K562 (cell line): ENCODE results near the gene KCP. TPM values are rescaled to one million over a fixed set of nuclear protein-coding genes. Genes with fewer than 3 reads are reported as not detected.

Experiments used
- BRD9 ChIP-seq: fragments of 450-650 bp; IDR thresholded peaks from 2 replicates; pipeline ENCODE4 v1.6.1; 2018; ENCODE audit warnings: low read depth; ENCODE audit not compliant: partially characterized antibody
- EGR1 ChIP-seq: fragments of 450-650 bp; conservative IDR thresholded peaks from 2 replicates; pipeline ENCODE4 v1.6.1; 2017; ENCODE audit warnings: mild to moderate bottlenecking
- GABPB1 ChIP-seq: sonication (generic); formaldehyde crosslinking; IDR thresholded peaks from 2 replicates; pipeline ENCODE4 v1.8.0; 2022; ENCODE audit warnings: mild to moderate bottlenecking, missing genetic modification reagents
- HCFC1 ChIP-seq: IDR thresholded peaks from 2 replicates; pipeline ENCODE4 v1.6.1; 2012; ENCODE audit warnings: low read depth, low read length, improper control_type of control experiment
- HDGF ChIP-seq: fragments of 450-650 bp; IDR thresholded peaks from 2 replicates; pipeline ENCODE4 v1.6.1; 2016
- IRF2 ChIP-seq: sonication (generic); formaldehyde crosslinking; IDR thresholded peaks from 2 replicates; pipeline ENCODE4 v1.8.1; 2022; ENCODE audit warnings: mild to moderate bottlenecking, missing genetic modification reagents
- MAFK ChIP-seq: IDR thresholded peaks from 2 replicates; pipeline ENCODE4 v1.6.1; 2011; ENCODE audit warnings: low read length, improper control_type of control experiment
- NFIC ChIP-seq: fragments of 450-650 bp; IDR thresholded peaks from 2 replicates; pipeline ENCODE4 v1.6.1; 2017; ENCODE audit warnings: mild to moderate bottlenecking, inconsistent platforms
- NR2C2 ChIP-seq, 2 experiments: fragments of 200-800 bp in 1 of 2; sonication (Bioruptor generic) in 1 of 2; sonication (generic) in 1 of 2; formaldehyde crosslinking in 1 of 2; IDR thresholded peaks; 2 replicates each; pipeline versions ENCODE4 v1.6.1 to v1.8.0; 2016 to 2022; ENCODE audit warnings: mild to moderate bottlenecking in 1 of 2, missing compliant biosample characterization in 1 of 2, missing genetic modification characterization in 1 of 2, missing genetic modification reagents in 1 of 2
- PHF8 ChIP-seq: fragments of 200-600 bp; sonication (generic); IDR thresholded peaks from 2 replicates; pipeline ENCODE4 v1.6.1; 2012; ENCODE audit warnings: mixed run types, mild to moderate bottlenecking, inconsistent platforms, low read length, moderate library complexity, borderline replicate concordance
- SIN3A ChIP-seq, 2 experiments: fragments of 150-350 bp in 1 of 2; IDR thresholded peaks; 2 replicates each; pipeline ENCODE4 v1.6.1; 2011 to 2016; ENCODE audit warnings: borderline replicate concordance in 2 of 2, low read depth in 2 of 2, low read length in 2 of 2, mild to moderate bottlenecking in 2 of 2, moderate library complexity in 2 of 2; ENCODE audit not compliant: control insufficient read depth in 1 of 2
- TGIF2 ChIP-seq: sonication (generic); formaldehyde crosslinking; IDR thresholded peaks from 2 replicates; pipeline ENCODE4 v1.8.1; 2022; ENCODE audit warnings: mild to moderate bottlenecking, missing genetic modification reagents, moderate library complexity
- ZBED1 ChIP-seq: IDR thresholded peaks from 2 replicates; pipeline ENCODE4 v1.6.1; 2014
- ZC3H4 ChIP-seq: sonication (generic); formaldehyde crosslinking; IDR thresholded peaks from 2 replicates; pipeline ENCODE4 v1.9.0; 2021; ENCODE audit warnings: missing genetic modification reagents, borderline replicate concordance
- ZNF146 ChIP-seq: IDR thresholded peaks from one replicate; pipeline ENCODE4 v1.6.1; 2018; ENCODE audit warnings: missing compliant biosample characterization; ENCODE audit not compliant: unreplicated experiment
- ZNF280A ChIP-seq: fragments of 450-650 bp; IDR thresholded peaks from 2 replicates; pipeline ENCODE4 v1.6.1; 2018; ENCODE audit warnings: mild to moderate bottlenecking, low read depth; ENCODE audit not compliant: partially characterized antibody
- ZNF384 ChIP-seq: IDR thresholded peaks from 2 replicates; pipeline ENCODE4 v1.6.1; 2012; ENCODE audit warnings: low read depth, low read length, improper control_type of control experiment
- ZNF444 ChIP-seq: fragments of 250-450 bp; sonication (Bioruptor Pico); IDR thresholded peaks from 2 replicates; pipeline ENCODE4 v1.4.0; 2020; ENCODE audit warnings: mild to moderate bottlenecking, moderate library complexity
- ZNF445 ChIP-seq: fragments of 250-450 bp; sonication (Bioruptor Pico); IDR thresholded peaks from 2 replicates; pipeline ENCODE4 v1.4.0; 2020; ENCODE audit warnings: low read depth, mild to moderate bottlenecking, moderate library complexity
- ZNF740 ChIP-seq, 3 experiments: fragments of 200-800 bp in 1 of 3; sonication (Bioruptor generic) in 1 of 3; sonication (generic) in 1 of 3; formaldehyde crosslinking in 1 of 3; IDR thresholded peaks; 2 replicates each; pipeline versions ENCODE4 v1.6.1 to v1.8.0; 2016 to 2022; ENCODE audit warnings: mild to moderate bottlenecking in 2 of 3, missing compliant biosample characterization in 2 of 3, missing genetic modification characterization in 2 of 3, missing genetic modification reagents in 1 of 3
- polyA plus RNA-seq, 8 experiments: library from polyadenylated mRNA; depleted of rRNA in 4 of 8; stranded (reverse) in 5 of 8; unstranded in 3 of 8; fragments of >200 nt; fragmentation: Nextera tagmentation in 2 of 8; fragmentation: Illumina TruSeq in 1 of 8; extraction: Ambion mirVana in 2 of 8; extraction: Trizol in 1 of 8; gene quantifications; 2 replicates each; pipeline versions ENCODE4 v1.2.1 to v1.2.3, GENCODE V29; 2011 to 2014; ENCODE audit warnings: inconsistent platforms in 1 of 8, missing spikeins in 1 of 8
- total RNA-seq, 7 experiments: library from RNA; depleted of rRNA in 6 of 7; stranded (reverse); fragments of >200 nt in 6 of 7; fragmentation: Illumina TruSeq in 2 of 7; extraction: Trizol in 2 of 7; gene quantifications; 2 replicates each; pipeline versions ENCODE4 v1.2.1 to v1.2.3, GENCODE V29; 2011 to 2021; ENCODE audit warnings: low replicate concordance in 1 of 7
- TF ChIP-seq, protein P1 (sequence below): sonication (generic); formaldehyde crosslinking; IDR thresholded peaks from 2 replicates; pipeline ENCODE4 v1.8.1; 2023; ENCODE audit warnings: mild to moderate bottlenecking, missing genetic modification reagents
- TF ChIP-seq, protein P2 (sequence below): fragments of 450-650 bp; formaldehyde crosslinking; IDR thresholded peaks from 2 replicates; pipeline ENCODE4 v1.4.0; 2022; ENCODE audit warnings: mild to moderate bottlenecking, moderate library complexity

Gene KCP
- total and polyA plus RNA-seq, 9 of the 15 experiments (the other 6 are each of a cell fraction or from before 2014, with no cell fraction given), result 0.06 to 0.17 (median 0.12) TPM; not detected in 3

GRCh38 chr7:128862571-128863432 lies 47.7 kb downstream of the KCP start, which contains the start of gene ATP6V1F (continued):
- TF ChIP-seq ZNF280A, result no peak
- no peak; the same call in 1 of the 2 replicates for TF ChIP-seq HDGF
- TF ChIP-seq ZNF444 (CRISPR knock-in tag), result no peak
- 0 out of 2 replicates have a peak, but pooled peaks have one; percentile 48 for TF ChIP-seq EGR1
- TF ChIP-seq NFIC, result no peak; the same call in 1 of the 2 replicates
- peak; percentile 82; the same call in 1 of the 2 replicates for TF ChIP-seq NR2C2 (CRISPR knock-in tag; IDR thresholded peaks at IDR 0.05)
- TF ChIP-seq NR2C2 (tag; IDR thresholded peaks at IDR 0.05), result peak; percentile 63
- TF ChIP-seq, protein P1, sequence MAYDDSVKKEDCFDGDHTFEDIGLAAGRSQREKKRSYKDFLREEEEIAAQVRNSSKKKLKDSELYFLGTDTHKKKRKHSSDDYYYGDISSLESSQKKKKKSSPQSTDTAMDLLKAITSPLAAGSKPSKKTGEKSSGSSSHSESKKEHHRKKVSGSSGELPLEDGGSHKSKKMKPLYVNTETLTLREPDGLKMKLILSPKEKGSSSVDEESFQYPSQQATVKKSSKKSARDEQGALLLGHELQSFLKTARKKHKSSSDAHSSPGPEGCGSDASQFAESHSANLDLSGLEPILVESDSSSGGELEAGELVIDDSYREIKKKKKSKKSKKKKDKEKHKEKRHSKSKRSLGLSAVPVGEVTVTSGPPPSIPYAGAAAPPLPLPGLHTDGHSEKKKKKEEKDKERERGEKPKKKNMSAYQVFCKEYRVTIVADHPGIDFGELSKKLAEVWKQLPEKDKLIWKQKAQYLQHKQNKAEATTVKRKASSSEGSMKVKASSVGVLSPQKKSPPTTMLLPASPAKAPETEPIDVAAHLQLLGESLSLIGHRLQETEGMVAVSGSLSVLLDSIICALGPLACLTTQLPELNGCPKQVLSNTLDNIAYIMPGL, result peak; percentile 77; the same call in 1 of the 2 replicates
- no peak for TF ChIP-seq BRD9
- TF ChIP-seq TGIF2 (CRISPR knock-in tag), result no peak
- TF ChIP-seq ZBED1, result no peak
- TF ChIP-seq IRF2, result no peak
- peak; percentile 61 to 78; a peak in 1 of 4 replicates for TF ChIP-seq SIN3A (IDR thresholded peaks at IDR 0.05; ENCODE audit: borderline replicate concordance in 2 of 2, control insufficient read depth in 1 of 2, low read depth in 2 of 2, low read length in 2 of 2)
- TF ChIP-seq MAFK, result no peak
- peak; percentile 41; the same call in 1 of the 2 replicates for TF ChIP-seq ZC3H4
- TF ChIP-seq ZNF146, result no peak
- 0 out of 2 replicates have a peak, but pooled peaks have one; percentile 11 for TF ChIP-seq ZNF384
- TF ChIP-seq HCFC1, result peak; percentile 97
- peak; percentile 98 for TF ChIP-seq ZNF740 (CRISPR knock-in tag; IDR thresholded peaks at IDR 0.05)
- TF ChIP-seq ZNF740 (tag; IDR thresholded peaks at IDR 0.05), result peak in 1 of 2 experiments; percentile 86; a peak in 2 of 4 replicates
- TF ChIP-seq ZNF445 (CRISPR knock-in tag), result 0 out of 2 replicates have a peak, but pooled peaks have one; percentile 30
- TF ChIP-seq GABPB1 (CRISPR knock-in tag), result peak; percentile 72
- TF ChIP-seq, protein P2, sequence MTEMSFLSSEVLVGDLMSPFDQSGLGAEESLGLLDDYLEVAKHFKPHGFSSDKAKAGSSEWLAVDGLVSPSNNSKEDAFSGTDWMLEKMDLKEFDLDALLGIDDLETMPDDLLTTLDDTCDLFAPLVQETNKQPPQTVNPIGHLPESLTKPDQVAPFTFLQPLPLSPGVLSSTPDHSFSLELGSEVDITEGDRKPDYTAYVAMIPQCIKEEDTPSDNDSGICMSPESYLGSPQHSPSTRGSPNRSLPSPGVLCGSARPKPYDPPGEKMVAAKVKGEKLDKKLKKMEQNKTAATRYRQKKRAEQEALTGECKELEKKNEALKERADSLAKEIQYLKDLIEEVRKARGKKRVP (CRISPR knock-in tag), result no peak
- TF ChIP-seq PHF8, result peak; percentile 86; the same call in 1 of the 2 replicates
